OCI-LY7 (cell line): ENCODE measurements around the gene TBX15. TPM values are rescaled to one million over a fixed set of nuclear protein-coding genes. Genes with fewer than 3 reads are reported as not detected.
A peak's percentile ranks its signal among the peaks of the same experiment; 100 is the strongest.
"Not testable (repeated sequence)": the region's sequence is repeated elsewhere in the genome, so short reads cannot be mapped to it uniquely, and the experiment has no call there.

Experiments
- BruUV-seq: library from RNA; stranded (reverse); fragments of 400-500 nt; replicated peaks from 2 replicates; lab custom pipeline; 2021; lab: Mats Ljungman, UMichigan
- CTCF ChIA-PET: fragments of 300-600 bp; sonication (Branson Sonifier 250); formaldehyde crosslinking; loops from one replicate; lab custom pipeline; 2022; ENCODE audit warnings: antibody characterized with exemption; ENCODE audit not compliant: unreplicated experiment; lab: Charles Lee
- POLR2A ChIA-PET: fragments of 300-600 bp; sonication (Branson Sonifier 250); formaldehyde crosslinking; loops from one replicate; lab custom pipeline; 2022; ENCODE audit warnings: antibody characterized with exemption; lab: Charles Lee
- DNase-seq: peaks from one replicate; pipeline ENCODE4 v3.0.0-alpha.2; 2015; ENCODE audit warnings: low spot score
- H2AFZ ChIP-seq: fragments of 200-600 bp; sonication (generic), shearing (Covaris generic); 2 replicates; pipeline ENCODE4 v1.6.1; 2014; ENCODE audit warnings: mild to moderate bottlenecking, antibody characterized with exemption, low read length, moderate library complexity
- H3K27ac ChIP-seq: fragments of 200-600 bp; sonication (generic); 2 replicates; pipeline ENCODE4 v1.5.1; 2014; ENCODE audit warnings: mixed run types, low read depth, mild to moderate bottlenecking, moderate library complexity, low read length, inconsistent platforms; ENCODE audit not compliant: poor library complexity, severe bottlenecking
- H3K36me3 ChIP-seq: fragments of 200-600 bp; sonication (generic); 2 replicates; pipeline ENCODE4 v1.6.1; 2014; ENCODE audit warnings: mild to moderate bottlenecking, antibody characterized with exemption, low read length, moderate library complexity, mixed read lengths; ENCODE audit not compliant: insufficient read depth
- H3K4me1 ChIP-seq: fragments of 200-600 bp; sonication (generic); 2 replicates; pipeline ENCODE4 v1.5.1; 2014; ENCODE audit warnings: mild to moderate bottlenecking, low read length; ENCODE audit not compliant: insufficient read depth, poor library complexity, severe bottlenecking
- H3K4me2 ChIP-seq: fragments of 200-600 bp; sonication (generic); 2 replicates; pipeline ENCODE4 v1.6.1; 2014; ENCODE audit warnings: mild to moderate bottlenecking, low read length
- H3K4me3 ChIP-seq: fragments of 200-600 bp; sonication (generic); 2 replicates; pipeline ENCODE4 v1.5.1; 2014; ENCODE audit warnings: mild to moderate bottlenecking, low read depth, low read length; ENCODE audit not compliant: poor library complexity, severe bottlenecking
- H3K79me2 ChIP-seq: fragments of 200-600 bp; sonication (generic); 2 replicates; pipeline ENCODE4 v1.6.1; 2016; ENCODE audit warnings: low read depth, mild to moderate bottlenecking, low read length, moderate library complexity, mixed read lengths; ENCODE audit not compliant: insufficient read depth
- H3K9me2 ChIP-seq: fragments of 200-600 bp; sonication (generic); 2 replicates; pipeline ENCODE4 v1.6.1; 2016; ENCODE audit warnings: mild to moderate bottlenecking, low read length, mixed read lengths; ENCODE audit not compliant: insufficient read depth
- H3K9me3 ChIP-seq: fragments of 200-600 bp; sonication (generic); 2 replicates; pipeline ENCODE4 v1.6.1; 2014; ENCODE audit warnings: mild to moderate bottlenecking, mixed run types, low read length, mixed read lengths
- H4K20me1 ChIP-seq: fragments of 200-600 bp; sonication (generic); 2 replicates; pipeline ENCODE4 v1.6.1; 2014; ENCODE audit warnings: mild to moderate bottlenecking, antibody characterized with exemption, low read length, moderate library complexity, mixed read lengths; ENCODE audit not compliant: insufficient read depth
- CTCF ChIP-seq: fragments of 200-600 bp; sonication (generic); conservative IDR thresholded peaks from 2 replicates; pipeline ENCODE4 v1.5.1; 2014; ENCODE audit warnings: mild to moderate bottlenecking, antibody characterized with exemption, low read length, moderate library complexity, mixed read lengths
- EZH2phosphoT487 ChIP-seq: fragments of 200-600 bp; sonication (generic); IDR thresholded peaks from 2 replicates; pipeline ENCODE4 v1.6.1; 2018; ENCODE audit warnings: low read depth, borderline replicate concordance, mild to moderate bottlenecking, mixed run types, antibody characterized with exemption, low read length, moderate library complexity, mixed read lengths
- intact Hi-C: fragments of 100-400 bp; cut with micrococcal nuclease; formaldehyde crosslinking; loops from one replicate; pipeline ENCODE4 v1.10.0; 2022; ENCODE audit not compliant: unreplicated experiment
- total RNA-seq, 2 experiments: library from RNA; depleted of rRNA in 1 of 2; stranded (reverse); fragments of >200 nt in 1 of 2; shearing (Covaris generic) in 1 of 2; gene quantifications; 2 replicates each; pipeline ENCODE4 v1.2.3, GENCODE V29; 2014 to 2022

The TBX15 gene
- total RNA-seq, 2 experiments from 2014 or later: 0.22 TPM; not detected in 1

- intact Hi-C loops: no loop called here
- ChIA-PET POLR2A (interaction anchor here (0.6 to 1.9 kb wide), 7 partner anchors 8 to 1899 kb away, joined by 3 to 10 read pairs (median 3); partner anchors contain the start of gene TTF2), CTCF (interaction anchor here (0.6 kb wide), 1 partner anchor 86 kb away, joined by 4 read pairs; no protein-coding TSS in a partner anchor)
- Histone ChIP-seq H3K4me3 (peak overlapping the region; percentile 48), H3K9me3 (no peaks in the 10 kb centered on the region), H3K9me2 (no peaks in the 10 kb centered on the region), H3K27ac (peak overlapping the region; percentile 92), H3K36me3 (no peaks in the 10 kb centered on the region; the same call in 1 of the 2 replicates), H3K4me2 (peak overlapping the region; percentile 81), H4K20me1 (no peaks in the 10 kb centered on the region), H2AFZ (no peak overlapping the region; the same call in 1 of the 2 replicates), H3K79me2 (no peaks in the 10 kb centered on the region), H3K4me1 (peaks cover 39% of the 10 kb centered on the region)
- DNase-seq: peak; percentile 79
- no TSS peak for BruUV-seq
- TF ChIP-seq EZH2phosphoT487: no peak
Measured at GRCh38 chr1:118958937-118959631, 29.1 kb downstream of the TBX15 start.

- H3K9me3 ChIP-seq: no peaks in the 10 kb centered on the region
- H3K79me2 ChIP-seq: no peaks in the 10 kb centered on the region
- H3K36me3 ChIP-seq: no peaks in the 10 kb centered on the region; the same call in 1 of the 2 replicates
- intact Hi-C loops: no loop called here
- H3K4me1 ChIP-seq: peaks cover 39% of the 10 kb centered on the region
- H3K4me2 ChIP-seq: no peak overlapping the region; the same call in 1 of the 2 replicates
- ChIA-PET POLR2A (no interaction called here), CTCF (no interaction called here)
- TF ChIP-seq CTCF: no peak
- no peak for TF ChIP-seq EZH2phosphoT487
- H3K27ac ChIP-seq: no peak overlapping the region
- H3K9me2 ChIP-seq: no peaks in the 10 kb centered on the region
- no TSS peak for BruUV-seq
- no peaks in the 10 kb centered on the region for H4K20me1 ChIP-seq
- no peak overlapping the region for H2AFZ ChIP-seq
- DNase-seq: no peak
- no peak overlapping the region for H3K4me3 ChIP-seq
Measured at GRCh38 chr1:118958140-118958539, 30.0 kb downstream of the TBX15 start.

- intact Hi-C loops, H3K36me3 ChIP-seq, CTCF ChIA-PET: not testable (repeated sequence)
Measured at GRCh38 chr1:118957579-118957978, 30.6 kb downstream of the TBX15 start.

More at GRCh38 chr1:118957579-118957978, 30.6 kb downstream of the TBX15 start:
- H3K4me2 ChIP-seq, POLR2A ChIA-PET, H3K9me3 ChIP-seq, BruUV-seq, H3K27ac ChIP-seq, H3K4me3 ChIP-seq, H2AFZ ChIP-seq, H4K20me1 ChIP-seq, H3K9me2 ChIP-seq, H3K79me2 ChIP-seq, DNase-seq: not testable (repeated sequence)
- peaks cover 39% of the 10 kb centered on the region for H3K4me1 ChIP-seq
